Psoas muscle (tissue), 8 donors: ENCODE data around the gene ITPR2. TPM values are rescaled to one million over a fixed set of nuclear protein-coding genes. Genes with fewer than 3 reads are reported as not detected.

Source experiments
- ATAC-seq, 4 donors: fragments of 200-7000 bp; cut with Tn5 transposase; one replicate each; pipeline ENCODE4 v1.9.1; 2020; ENCODE audit warnings: moderate library complexity in 3 of 4, mild to moderate bottlenecking in 2 of 4
- DNase-seq, 2 donors: peaks; one replicate each; pipeline ENCODE4 v3.0.0-alpha.2; 2020
- H3K27ac ChIP-seq: fragments of 200-600 bp; one replicate; pipeline ENCODE4 v1.8.0; 2022
- H3K27me3 ChIP-seq, 3 donors: fragments of 200-600 bp in 1 of 3; one replicate each; pipeline versions ENCODE4 v1.6.1 to v1.8.0; 2013 to 2022; ENCODE audit warnings: low read length in 2 of 3, mild to moderate bottlenecking in 2 of 3, moderate library complexity in 1 of 3; ENCODE audit not compliant: insufficient read depth in 3 of 3
- H3K36me3 ChIP-seq, 2 donors: fragments of 200-600 bp in 1 of 2; one replicate each; pipeline versions ENCODE4 v1.6.1 to v1.8.0; 2013 to 2022; ENCODE audit warnings: low read depth in 1 of 2, mild to moderate bottlenecking in 1 of 2, moderate library complexity in 1 of 2; ENCODE audit not compliant: insufficient read depth in 1 of 2
- H3K4me1 ChIP-seq: fragments of 200-600 bp; one replicate; pipeline ENCODE4 v1.8.0; 2022
- H3K4me3 ChIP-seq: fragments of 200-600 bp; one replicate; pipeline ENCODE4 v1.8.0; 2022; ENCODE audit warnings: mild to moderate bottlenecking
- H3K9me3 ChIP-seq: fragments of 200-600 bp; one replicate; pipeline ENCODE4 v1.8.0; 2022
- WGBS, 3 donors: extraction: QIAGEN DNeasy Blood & Tissue Kit; methylation state at CpG; one replicate each; pipeline versions ENCODE4 v1.1.6 to v1.1.7; 2013; 5-methylcytosine and 5-hydroxymethylcytosine counted together
- intact Hi-C, 2 donors: fragments of 100-400 bp; cut with DNase I; formaldehyde crosslinking; loops; one replicate each; pipeline versions ENCODE4 v1.11.0 to v1.14.2; 2022
- polyA plus RNA-seq, 3 donors: library from polyadenylated mRNA; stranded (reverse); fragments of 200-250 nt; gene quantifications; one replicate each; pipeline ENCODE4 v1.2.3, GENCODE V29; 2013
- total RNA-seq, 4 donors: library from RNA; stranded (reverse); fragmentation: NEBNext Ultra II Directional in 2 of 4; extraction: Animal tissue kit (Norgen Biotek cat#: 25700) in 2 of 4; gene quantifications; one replicate each; pipeline versions ENCODE4 v1.2.1 to v1.2.4, GENCODE V29; 2021 to 2023
- TF ChIP-seq, protein P1 (sequence below): fragments of 200-600 bp; IDR thresholded peaks from one replicate; pipeline ENCODE4 v1.8.0; 2022; ENCODE audit warnings: antibody characterized with exemption
- donor health status: healthy with polysubstance abuse.
- donor health status: DM: no; HTN: no; CAD: no; lungs with moderate emphysema.
- donor health status: Bipolar disorder and iron deficiency.
- donor health status: healthy.
- donor health status: DM: yes; HTN: yes; CAD: no.
- donor health status: DM: no; HTN: no; CAD: no.
- donor health status: DM: no; HTN: no; CAD: no.
- donor health status: DM: yes; HTN: yes; CAD: no.

ITPR2 gene
- total and polyA plus RNA-seq, 7 donors = 0.86 to 10.3 (median 6.1) TPM

DNA sequence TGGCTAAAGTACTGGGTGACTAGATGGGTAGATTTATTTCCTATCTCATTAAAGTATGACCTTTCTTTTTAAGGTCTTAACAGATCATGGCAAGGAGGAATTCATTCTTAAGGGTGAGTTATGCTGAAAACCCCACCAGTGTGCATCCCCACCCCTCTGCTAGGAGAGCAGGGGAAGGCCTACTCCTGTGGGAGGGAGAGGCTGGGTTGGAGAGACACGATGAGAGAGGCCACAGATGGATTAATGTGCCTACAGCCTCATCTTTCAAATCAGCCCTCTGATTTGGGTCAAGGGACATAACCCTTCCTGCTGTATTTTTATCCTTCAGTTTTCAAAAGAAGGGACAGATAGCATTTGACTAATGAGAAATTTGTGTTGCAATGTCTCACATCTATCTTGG lies 452.1 kb downstream of the ITPR2 start:
- Histone ChIP-seq H3K27me3 (no peaks in the 10 kb centered on the region), H3K27ac (no peak overlapping the region), H3K4me3 (no peak overlapping the region), H3K4me1 (peaks cover 2% of the 10 kb centered on the region), H3K9me3 (no peaks in the 10 kb centered on the region), H3K36me3 (peaks cover 0 to 2% of the 10 kb centered on the region in 2 donors)
- DNase-seq = no peak
- intact Hi-C loops = no loop called here
- no peak for ATAC-seq
- WGBS, 3 donors = 47 to 58% (median 48%) methylated on average over 1 of the region's 1 CpG
- TF ChIP-seq, protein P1, sequence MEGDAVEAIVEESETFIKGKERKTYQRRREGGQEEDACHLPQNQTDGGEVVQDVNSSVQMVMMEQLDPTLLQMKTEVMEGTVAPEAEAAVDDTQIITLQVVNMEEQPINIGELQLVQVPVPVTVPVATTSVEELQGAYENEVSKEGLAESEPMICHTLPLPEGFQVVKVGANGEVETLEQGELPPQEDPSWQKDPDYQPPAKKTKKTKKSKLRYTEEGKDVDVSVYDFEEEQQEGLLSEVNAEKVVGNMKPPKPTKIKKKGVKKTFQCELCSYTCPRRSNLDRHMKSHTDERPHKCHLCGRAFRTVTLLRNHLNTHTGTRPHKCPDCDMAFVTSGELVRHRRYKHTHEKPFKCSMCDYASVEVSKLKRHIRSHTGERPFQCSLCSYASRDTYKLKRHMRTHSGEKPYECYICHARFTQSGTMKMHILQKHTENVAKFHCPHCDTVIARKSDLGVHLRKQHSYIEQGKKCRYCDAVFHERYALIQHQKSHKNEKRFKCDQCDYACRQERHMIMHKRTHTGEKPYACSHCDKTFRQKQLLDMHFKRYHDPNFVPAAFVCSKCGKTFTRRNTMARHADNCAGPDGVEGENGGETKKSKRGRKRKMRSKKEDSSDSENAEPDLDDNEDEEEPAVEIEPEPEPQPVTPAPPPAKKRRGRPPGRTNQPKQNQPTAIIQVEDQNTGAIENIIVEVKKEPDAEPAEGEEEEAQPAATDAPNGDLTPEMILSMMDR = no peak

DNA sequence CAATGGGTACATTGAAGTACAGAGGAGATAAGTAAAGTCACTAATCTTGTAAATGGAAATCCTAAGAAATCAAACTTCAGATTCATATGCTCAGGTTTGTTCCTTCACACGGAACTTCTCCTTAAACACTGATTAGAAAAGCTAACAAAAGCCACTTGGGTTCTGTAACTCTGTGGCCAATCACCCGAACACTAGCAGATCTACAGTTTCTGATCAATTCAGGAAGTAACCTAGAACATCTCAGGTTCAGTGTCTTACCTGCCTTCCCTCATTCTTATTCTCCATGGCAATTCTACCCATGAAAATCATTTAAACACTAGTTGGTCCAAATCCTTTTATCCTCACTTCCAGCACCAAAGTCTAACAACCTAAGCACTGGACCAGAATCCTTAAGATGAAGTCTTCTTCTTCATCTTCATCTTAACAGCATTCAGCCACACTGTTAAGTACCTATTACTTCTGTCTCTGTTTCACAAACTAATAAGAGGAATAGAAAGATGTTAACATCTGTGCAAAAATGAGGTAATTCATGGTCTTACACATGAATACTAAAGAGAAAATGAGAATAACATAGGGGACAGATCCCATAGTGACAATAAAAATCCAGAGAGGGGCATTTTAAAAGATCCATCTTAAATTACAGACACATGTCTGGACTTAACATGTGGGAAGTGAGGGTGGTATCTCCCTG lies 453.1 kb downstream of the ITPR2 start:
- no peaks in the 10 kb centered on the region for H3K27me3 ChIP-seq
- ATAC-seq (no peak), DNase-seq (no peak)
- no peak overlapping the region for H3K4me3 ChIP-seq
- H3K4me1 ChIP-seq = peaks cover 2% of the 10 kb centered on the region
- intact Hi-C loops = no loop called here
- H3K36me3 ChIP-seq = no peaks in the 10 kb centered on the region
- H3K27ac ChIP-seq = no peak overlapping the region
- 93 to 96% (median 94%) methylated on average over 2 of the region's 2 CpGs for WGBS, 3 donors
- TF ChIP-seq, protein P1 = no peak
- H3K9me3 ChIP-seq = no peaks in the 10 kb centered on the region

DNA sequence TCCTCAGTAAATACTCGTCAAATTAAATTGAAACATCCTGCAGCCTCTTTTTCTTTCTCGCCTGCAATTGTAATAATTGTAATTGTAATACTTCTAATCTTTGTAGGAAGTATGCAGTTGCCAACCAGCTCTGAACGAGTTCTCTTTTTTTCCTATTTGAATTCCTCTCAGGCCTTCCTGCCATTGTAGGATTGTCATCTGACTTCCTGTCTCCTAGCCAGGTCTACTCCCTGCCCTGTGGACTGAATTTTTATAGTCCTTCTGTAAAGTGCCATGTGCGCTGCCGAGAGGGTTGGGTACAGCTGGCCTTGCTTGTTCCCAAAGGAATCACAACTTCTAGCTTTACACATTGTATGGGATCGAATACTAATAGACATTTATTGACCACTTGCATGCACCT lies 454.3 kb downstream of the ITPR2 start:
- 54 to 62% (median 60%) methylated on average over 6 of the region's 6 CpGs for WGBS, 3 donors
- no peak overlapping the region for H3K27ac ChIP-seq

DNA sequence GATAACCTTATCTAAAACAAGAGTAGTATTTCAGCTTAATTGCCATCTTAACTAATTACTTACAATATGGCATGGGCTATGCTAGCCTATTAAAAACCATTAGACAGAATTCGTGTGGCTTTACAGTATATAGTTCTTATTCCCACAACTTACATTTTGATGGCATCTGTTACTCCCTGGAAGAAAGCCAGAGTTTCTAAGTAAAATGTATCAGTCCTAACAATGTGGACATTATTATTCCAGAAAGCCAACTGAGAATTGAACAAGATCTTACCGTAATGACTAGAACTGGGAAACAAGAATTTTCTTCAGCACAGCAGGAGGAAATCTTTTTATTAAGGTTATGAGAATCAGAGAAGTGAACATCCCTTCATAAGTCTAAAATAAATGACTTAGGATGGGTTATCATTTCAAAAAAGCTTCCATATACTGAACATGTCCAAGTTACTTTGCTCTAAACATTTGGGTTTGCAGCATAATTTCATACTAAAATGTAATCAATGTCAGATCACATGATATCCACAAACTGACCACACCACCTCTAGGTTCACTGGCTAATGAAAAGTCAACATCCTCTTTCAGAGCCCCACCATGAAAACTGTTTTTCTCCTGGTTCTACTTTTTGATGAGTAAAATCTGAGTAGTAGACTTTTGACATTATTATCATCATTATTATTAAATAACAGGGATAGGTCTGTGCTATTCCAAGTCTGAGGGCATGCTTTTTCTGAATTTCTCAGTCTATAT lies 457.9 kb downstream of the ITPR2 start:
- TF ChIP-seq, protein P1 = no peak
- WGBS, 3 donors = 55 to 62% (median 57%) methylated on average over 2 of the region's 2 CpGs
- no peak for DNase-seq
- H3K27ac ChIP-seq = no peak overlapping the region
- no peak for ATAC-seq
- no peaks in the 10 kb centered on the region for H3K27me3 ChIP-seq
- no peaks in the 10 kb centered on the region for H3K9me3 ChIP-seq
- H3K36me3 ChIP-seq = no peaks in the 10 kb centered on the region
- no peaks in the 10 kb centered on the region for H3K4me1 ChIP-seq
- H3K4me3 ChIP-seq = no peak overlapping the region
- intact Hi-C loops = no loop called here

More for the DNA sequence above, 454.3 kb downstream of the ITPR2 start:
- ATAC-seq (no peak), DNase-seq (no peak)
- no peak overlapping the region for H3K4me3 ChIP-seq
- no peaks in the 10 kb centered on the region for H3K36me3 ChIP-seq
- intact Hi-C loops = no loop called here
- TF ChIP-seq, protein P1 = no peak
- no peaks in the 10 kb centered on the region for H3K27me3 ChIP-seq
- H3K4me1 ChIP-seq = peaks cover 2% of the 10 kb centered on the region
- H3K9me3 ChIP-seq = no peaks in the 10 kb centered on the region
